Astrocyte of the cerebellum (primary cell): ENCODE measurements around the gene RNF212B.
A peak's percentile ranks its signal among the peaks of the same experiment; 100 is the strongest.

Source experiments
- DNase-seq: peaks from one replicate; pipeline ENCODE4 v3.0.0-alpha.2; 2011; ENCODE audit warnings: low read depth
- H3K4me3 ChIP-seq: 2 replicates; pipeline ENCODE4 v1.5.1; 2011; ENCODE audit warnings: mild to moderate bottlenecking, low read depth, low read length, moderate library complexity
- CTCF ChIP-seq: IDR thresholded peaks from 2 replicates; pipeline ENCODE4 v1.5.1; 2012; ENCODE audit warnings: low read length, low read depth, moderate library complexity, mild to moderate bottlenecking; ENCODE audit errors: missing control alignments
- in situ Hi-C: cut with HindIII; loops from 2 replicates; pipeline ENCODE4 v1.10.0; 2017; ENCODE audit warnings: low sequenced_read_pairs

Gene RNF212B

GRCh38 chr14:23302290-23303225 lies 64.8 kb downstream of the RNF212B start, which contains the start of gene PPP1R3E:
TSS of gene PPP1R3E (minus strand) at chr14:23302859. CDS start at chr14:23302576, 283 bp downstream.
- H3K4me3 ChIP-seq: peak within 1 kb of the TSS; percentile 64
- in situ Hi-C loops: no loop called here
- no peak for DNase-seq
- TF ChIP-seq CTCF: no peak

GRCh38 chr14:23306412-23307145 lies 68.8 kb downstream of the RNF212B start, which contains the start of gene BCL2L2:
TSS of gene BCL2L2 (plus strand) at chr14:23306833. CDS start at chr14:23307768, 935 bp downstream.
- in situ Hi-C loops: no loop called here
- TF ChIP-seq CTCF: no peak
- peak; percentile 65 for DNase-seq
- H3K4me3 ChIP-seq: peak within 1 kb of the TSS; percentile 67

- in situ Hi-C loops: no loop called here
- TF ChIP-seq CTCF: no peak
- peak overlapping the region; percentile 67 for H3K4me3 ChIP-seq
- DNase-seq: no peak
Measured at GRCh38 chr14:23307146-23307530, 69.4 kb downstream of the RNF212B start.

- DNase-seq: no peak
- TF ChIP-seq CTCF: no peak
- peak overlapping the region; percentile 67 for H3K4me3 ChIP-seq
- in situ Hi-C loops: no loop called here
Measured at GRCh38 chr14:23307687-23308644, 70.2 kb downstream of the RNF212B start.

- H3K4me3 ChIP-seq: peak overlapping the region; percentile 67
- in situ Hi-C loops: no loop called here
- TF ChIP-seq CTCF: no peak
- DNase-seq: no peak
Measured at GRCh38 chr14:23308721-23309445, 71.1 kb downstream of the RNF212B start.
